GM18511 (cell line): Measurements from ENCODE around the gene APOH.
"Not testable (repeated sequence)": the region's sequence is repeated elsewhere in the genome, so short reads cannot be mapped to it uniquely, and the experiment has no call there.

Experiments used
- ATAC-seq: cut with Tn5 transposase; IDR thresholded peaks from one replicate; pipeline ENCODE4 v1.9.1; 2021; ENCODE audit warnings: mild to moderate bottlenecking, moderate library complexity; ENCODE audit not compliant: unreplicated experiment

Gene APOH, protein sequence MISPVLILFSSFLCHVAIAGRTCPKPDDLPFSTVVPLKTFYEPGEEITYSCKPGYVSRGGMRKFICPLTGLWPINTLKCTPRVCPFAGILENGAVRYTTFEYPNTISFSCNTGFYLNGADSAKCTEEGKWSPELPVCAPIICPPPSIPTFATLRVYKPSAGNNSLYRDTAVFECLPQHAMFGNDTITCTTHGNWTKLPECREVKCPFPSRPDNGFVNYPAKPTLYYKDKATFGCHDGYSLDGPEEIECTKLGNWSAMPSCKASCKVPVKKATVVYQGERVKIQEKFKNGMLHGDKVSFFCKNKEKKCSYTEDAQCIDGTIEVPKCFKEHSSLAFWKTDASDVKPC

DNA sequence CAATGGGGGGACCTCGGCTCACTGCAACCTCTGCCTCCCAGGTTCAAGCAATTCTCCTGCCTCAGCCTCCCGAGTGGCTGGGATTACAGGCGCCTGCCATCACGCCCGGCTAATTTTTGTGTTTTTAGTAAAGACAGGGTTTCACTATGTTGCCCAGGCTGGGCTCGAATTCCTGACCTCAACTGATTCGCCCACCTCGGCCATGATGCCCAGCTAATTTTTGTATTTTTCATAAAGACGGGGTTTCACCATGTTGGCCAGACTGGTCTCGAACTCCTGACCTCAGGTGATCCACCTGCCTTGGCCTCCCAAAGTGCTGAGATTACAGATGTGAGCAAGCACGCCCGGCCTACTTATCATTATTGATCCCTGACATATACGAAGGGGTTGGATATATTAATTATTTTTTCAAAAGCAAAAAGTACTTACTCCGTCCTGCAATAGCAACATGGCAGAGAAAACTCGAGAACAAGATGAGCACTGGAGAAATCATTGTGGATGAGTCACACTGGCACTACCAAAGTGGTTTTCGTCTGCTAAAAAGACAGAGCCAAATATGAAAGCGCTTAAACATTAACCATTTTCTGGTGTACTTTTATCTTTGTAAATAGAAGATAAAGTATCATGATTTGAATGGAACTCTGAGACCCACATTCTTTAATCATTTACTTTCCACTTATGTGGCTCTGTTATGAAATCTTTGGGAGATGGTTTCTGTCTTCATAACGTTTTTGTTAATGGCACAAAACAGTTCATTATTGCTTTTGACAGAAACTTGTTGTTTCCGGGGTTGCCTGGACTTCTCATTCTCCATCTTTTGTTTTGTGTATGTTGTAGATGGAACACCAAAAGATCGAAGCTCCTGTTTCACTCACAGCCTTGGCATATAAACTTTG, at the start of gene APOH:
APOH (minus strand) TSS at position 529 of the 896 bp plus-strand sequence; CDS start at position 493, 36 bp downstream.
- ATAC-seq: no peak

DNA sequence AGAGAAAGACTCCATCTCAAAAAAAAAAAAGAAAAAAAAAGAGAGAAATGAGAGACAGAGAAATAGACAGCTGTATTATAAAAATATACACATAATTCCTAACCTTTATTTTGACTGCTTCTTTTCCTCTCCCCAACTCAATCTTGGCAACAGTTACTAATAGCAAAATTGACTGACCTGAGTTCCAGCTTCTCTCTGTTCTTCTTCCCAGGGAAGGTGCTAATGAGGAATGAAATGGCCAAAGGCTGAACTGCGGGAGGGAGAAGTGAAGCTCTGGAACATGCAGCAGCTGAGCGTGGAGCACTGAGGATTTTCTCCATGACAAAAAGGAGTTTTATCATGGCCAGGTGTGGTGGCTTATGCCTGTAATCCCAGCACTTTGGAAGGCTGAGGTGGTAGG, 48.0 kb upstream of the APOH start:
- ATAC-seq: no peak

DNA sequence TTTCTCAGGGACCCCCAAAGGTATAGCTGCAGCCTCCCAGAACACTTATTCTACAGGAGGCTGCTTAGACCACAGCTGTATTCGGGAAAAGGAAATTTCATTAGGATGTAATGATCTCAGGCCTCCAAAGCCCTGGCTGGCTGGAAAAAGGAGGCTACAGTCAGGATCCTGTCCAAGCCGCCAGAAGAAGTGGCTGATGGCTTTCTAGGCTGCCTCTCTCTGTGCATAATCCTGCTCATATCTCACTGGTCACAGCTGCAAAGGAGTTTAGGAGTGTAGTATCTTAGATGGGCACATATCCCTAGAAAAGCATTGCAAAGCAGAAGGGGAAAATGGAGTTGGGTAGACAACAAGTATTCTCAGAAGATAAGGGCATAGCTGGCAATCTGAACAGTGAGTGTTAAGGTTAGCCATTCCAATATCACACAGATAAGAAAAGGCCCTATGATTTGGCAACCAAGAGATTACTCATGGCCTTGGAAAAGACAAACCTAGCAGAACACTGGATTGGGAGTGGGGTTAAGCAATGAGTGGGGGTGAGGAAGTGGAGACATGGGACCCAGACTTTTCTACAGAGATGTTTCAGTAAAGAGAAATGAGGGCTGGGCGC, 47.2 kb upstream of the APOH start:
- ATAC-seq: no peak

DNA sequence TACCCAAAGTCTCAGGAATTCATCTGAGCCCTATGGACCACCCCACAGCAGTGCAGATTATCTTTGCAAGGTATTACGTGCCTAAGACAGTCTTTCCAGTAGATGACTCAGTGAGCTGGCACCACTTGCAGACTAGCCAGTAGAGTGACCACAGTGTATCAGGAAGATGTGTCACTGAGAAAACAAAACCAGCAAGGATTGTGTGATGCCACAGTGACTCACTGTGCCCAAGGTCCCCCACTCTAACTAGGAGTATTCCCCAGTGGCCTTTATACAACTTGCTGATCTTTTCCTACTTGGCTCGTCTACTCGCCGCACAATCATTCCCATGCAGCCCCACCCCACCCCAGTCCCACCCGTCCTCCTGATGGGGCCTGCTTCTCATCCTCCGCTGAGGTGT, 46.4 kb upstream of the APOH start:
- ATAC-seq: no peak

DNA sequence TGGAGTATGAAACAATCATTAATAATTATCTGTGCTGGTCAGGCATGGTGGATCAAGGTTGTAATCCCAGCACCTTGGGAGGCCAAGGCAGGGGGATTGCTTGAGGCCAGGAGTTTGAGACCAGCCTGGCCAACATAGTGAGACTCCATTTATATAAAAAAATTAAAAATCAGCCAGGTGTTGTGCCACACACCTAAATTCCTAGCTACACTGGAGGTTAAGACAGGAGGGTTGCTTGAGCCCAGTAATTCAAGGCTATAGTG, 44.3 kb upstream of the APOH start:
- ATAC-seq: no peak

DNA sequence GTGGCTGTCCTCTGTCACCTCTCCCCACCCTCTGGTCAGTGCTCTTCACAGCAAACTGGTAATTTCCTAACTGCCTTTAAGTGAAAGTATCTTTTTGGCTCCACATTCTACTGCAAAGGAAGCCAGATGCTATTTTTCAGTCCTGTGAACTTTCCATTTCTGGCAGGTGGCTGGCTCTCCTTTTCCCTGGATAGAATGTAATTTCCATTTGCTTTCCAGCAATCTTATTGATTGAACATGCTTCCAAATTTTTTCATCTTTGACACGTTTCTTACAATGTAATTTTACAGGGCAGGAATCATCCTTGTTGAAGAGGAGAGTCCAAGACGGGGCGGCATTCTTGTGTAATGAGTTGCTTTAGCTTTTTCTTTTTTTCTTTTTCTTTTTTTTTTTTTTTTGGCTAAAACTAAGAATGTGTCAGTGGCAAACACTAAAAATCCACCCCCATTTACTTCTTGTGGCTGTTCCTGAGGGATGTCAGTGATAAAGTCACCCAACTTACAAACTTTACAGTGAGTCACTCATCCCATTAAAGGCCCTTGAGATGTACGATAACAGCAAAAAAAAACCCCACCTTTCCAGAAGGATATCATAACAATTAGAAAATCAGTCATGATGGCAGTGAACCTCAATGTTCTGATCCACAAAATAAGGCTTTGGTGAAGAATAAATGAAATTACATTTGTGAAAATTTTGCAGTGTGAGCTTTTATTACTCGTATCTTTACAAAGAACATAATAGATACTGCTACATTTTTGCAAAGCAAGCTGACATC, 43.8 kb upstream of the APOH start:
- ATAC-seq: no peak

DNA sequence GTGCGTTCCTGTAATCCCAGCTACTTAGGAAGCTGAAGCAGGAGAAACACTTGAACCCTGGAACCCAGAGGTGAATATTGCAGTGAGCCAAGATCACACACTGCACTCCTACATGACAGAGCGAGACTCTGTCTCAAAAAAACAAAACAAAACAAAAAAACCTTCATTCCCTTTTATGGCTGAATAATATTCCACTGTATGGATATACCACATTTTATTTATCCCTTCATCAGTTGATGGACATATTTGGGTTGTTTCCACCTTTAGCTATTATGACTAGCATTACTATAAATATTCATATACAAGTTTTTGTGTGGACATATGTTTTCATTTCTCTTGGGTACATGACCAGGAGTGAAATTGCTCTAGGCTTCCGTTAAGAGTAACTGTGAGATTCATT, 42.3 kb upstream of the APOH start:
- no peak for ATAC-seq

DNA sequence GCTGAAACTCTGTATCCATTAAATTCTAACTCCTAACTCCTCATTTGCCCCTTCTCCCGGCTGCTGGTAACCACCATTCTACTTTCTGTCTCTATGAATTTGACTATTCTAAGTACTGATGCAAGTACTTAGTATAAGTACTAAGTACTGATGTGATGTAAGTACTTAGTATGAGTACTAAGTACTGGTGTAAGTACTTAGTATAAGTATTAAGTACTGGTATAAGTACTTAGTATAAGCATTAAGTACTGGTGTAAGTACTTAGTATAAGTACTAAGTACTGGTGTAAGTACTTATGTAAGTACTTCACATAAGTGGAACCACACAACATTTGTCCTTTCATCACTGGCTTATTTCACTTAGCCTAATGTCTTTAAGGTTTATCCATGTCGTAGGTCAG, 40.9 kb upstream of the APOH start:
- no peak for ATAC-seq

DNA sequence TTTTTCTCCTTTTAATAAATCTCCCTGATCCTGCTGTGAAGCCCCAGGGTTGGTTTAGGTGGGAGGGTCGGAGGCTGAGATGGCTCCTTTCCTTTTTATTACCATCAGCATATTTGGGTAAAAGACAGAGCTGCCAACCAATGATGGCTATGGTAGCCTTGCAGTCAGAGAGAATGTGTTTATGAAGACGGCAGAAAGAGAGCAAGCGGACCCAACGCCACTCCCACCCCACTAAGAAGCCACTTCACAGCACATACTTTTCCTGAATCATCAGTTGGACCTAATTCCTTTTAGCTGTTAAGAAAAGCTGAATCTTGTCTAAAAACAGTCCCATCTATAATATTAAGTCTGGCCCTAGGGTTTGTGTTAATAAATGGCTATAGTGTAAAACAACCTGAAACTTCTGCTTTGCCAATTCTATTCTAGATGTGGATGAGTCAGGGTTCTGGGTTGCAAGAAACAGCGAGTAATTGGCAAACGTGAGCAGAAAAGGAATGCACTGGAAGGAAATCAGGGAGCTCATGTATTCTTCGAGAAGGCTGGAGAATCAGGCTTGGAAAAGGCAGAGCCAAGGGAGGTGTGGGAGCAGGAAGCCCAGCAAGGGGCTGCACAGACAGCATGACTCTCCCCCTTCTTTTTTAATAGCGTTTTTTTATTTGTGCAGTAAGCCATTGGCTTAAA, 39.2 kb upstream of the APOH start:
- no peak for ATAC-seq

DNA sequence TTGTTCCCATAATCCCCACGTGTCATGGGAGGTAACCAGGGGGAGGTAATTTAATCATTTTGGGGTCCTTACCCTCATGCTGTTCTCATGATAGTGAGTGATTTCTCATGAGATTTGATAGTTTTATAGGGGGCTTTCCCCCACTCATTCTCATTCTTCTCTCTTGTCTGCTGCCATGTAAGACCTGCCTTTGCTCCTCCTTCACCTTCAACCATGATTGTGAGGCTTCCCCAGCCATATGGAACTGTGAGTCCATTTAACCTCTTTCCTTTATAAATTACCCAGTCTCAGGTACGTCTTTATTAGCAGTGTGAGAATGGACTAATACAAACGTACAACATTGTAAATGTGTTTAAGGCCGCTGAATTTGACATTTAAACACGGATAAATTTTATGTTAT, 35.5 kb upstream of the APOH start:
- ATAC-seq: no peak

DNA sequence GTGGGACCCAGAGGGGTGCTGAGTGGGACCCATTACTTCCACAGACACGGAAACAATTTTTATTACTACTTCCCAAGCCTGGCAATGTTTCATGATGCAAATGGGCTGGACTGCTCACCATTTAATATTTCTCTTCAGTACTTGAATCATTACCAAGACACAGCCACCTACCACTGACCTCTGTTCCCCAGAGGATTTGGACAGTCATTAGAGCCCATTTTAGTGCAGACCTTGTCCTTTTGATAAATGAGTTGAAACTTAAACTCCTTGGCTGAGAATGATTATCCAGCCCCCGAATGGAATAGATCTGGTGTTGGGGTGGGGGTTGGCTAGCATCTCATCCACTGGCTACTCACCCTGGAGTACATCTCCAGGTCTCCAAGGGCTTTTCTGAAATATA, 33.6 kb upstream of the APOH start:
- no peak for ATAC-seq

DNA sequence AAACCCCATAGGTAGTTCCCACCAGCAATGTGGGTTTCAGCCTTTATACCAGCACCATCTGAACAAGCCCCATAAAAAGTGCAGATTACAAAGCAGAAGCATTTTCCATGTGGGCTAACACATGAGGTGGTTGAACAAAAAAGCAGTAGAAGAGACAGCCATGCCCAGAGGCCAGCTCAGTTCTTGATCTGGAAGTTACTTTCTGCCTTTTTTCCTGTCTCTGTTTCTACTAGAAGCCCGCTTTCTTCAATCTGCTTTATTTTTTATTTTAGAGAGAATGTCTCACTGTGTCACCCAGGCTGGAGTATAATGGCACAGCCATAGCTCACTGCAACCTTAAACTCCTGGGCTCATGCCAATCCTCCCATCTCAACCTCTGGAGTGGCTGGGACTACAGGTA, 31.5 kb upstream of the APOH start:
- no peak for ATAC-seq

DNA sequence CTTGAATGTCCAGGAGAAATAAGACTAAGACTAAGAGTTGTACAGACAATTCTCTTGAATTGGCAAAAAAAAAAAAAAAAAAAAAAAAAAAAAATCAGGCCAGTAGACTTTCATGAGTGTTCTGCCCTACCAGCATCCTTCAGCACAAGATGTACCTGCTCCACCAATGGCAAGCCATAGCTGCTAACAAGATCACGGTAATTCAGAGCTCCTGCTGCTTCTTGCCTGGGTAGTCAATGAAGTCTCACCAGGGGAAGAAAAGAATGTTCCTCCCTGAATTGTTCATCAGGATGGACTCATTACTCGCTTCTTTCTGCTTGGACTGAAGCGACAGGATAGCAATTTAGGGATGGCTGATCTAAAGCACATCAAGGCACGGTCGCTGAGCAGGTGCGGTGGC, 31.1 kb upstream of the APOH start:
- ATAC-seq: no peak

DNA sequence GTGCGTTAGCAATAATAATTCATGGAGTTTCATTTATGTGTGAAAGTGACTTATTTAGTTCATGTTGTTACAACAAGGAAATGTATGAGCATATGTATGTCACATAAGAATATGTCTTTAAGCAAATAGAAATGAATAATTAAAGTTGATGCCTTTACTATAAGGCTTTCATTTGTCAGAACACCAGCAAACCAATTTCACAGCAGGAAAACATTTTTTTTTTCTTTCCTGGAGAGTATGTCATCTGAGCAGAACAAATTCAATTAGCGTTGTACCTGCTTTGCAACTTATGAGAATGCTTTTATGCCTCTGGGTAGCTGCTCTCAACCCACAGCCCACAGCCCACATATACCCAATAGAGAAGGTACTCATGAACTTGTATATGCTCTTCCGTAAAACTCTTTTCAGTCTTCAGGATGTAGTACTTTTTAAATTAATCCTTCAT, 26.3 kb upstream of the APOH start:
- ATAC-seq: no peak

DNA sequence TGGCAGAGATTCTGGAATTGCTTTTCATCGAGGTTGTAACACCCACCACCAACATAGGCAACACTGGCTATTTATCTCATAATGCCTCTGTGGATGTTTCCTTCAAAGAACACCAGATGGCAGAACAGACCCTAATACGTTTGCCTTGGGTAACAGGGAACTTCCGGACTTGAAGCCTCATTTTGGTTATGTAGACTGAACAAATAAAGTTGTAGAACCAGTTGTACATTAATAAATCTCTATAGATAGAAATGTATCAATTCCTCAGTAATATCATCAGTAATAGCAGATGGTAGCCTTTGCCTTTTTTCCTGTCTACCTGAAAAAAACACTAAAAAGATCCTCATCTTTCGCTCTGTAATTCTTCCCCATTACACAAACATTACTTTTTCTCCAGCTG, 25.9 kb upstream of the APOH start:
- no peak for ATAC-seq

DNA sequence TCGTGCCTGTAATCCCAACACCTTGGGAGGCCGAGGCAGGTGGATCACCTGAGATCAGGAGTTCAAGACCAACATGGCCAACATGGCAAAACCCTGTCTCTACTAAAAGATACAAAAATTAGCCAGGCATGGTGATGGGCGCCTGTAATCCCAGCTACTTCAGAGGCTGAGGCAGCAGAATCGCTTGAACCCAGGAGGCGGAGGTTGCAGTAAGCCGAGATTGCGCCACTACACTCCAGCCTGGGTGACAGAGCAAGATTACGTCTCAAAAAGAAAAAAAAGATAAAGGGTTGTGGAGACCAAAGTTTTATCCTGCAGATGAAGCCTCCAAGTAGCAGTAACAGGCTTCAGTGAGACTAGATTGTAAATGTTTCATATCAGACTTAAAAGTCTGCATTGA, 24.2 kb upstream of the APOH start:
- not testable (repeated sequence) for ATAC-seq

DNA sequence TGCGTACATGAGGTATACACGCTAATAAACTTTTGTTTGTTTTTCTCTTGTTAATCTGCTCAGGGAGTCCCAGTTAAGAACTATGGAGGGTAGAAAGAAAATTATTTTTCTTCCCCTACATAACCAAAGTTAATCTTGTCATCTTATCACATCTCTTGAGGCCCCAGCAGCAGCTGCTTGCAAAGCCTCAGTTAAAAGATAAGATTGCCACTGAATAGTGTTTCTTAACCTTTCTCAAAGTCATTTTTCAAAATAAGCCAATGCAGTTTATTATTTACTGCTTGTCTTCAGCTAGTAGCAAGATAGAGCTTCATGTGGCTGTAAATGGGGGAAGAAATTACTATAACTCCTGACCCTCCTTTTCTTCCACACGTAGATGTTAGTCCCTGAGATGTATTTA, 21.5 kb upstream of the APOH start:
- no peak for ATAC-seq

DNA sequence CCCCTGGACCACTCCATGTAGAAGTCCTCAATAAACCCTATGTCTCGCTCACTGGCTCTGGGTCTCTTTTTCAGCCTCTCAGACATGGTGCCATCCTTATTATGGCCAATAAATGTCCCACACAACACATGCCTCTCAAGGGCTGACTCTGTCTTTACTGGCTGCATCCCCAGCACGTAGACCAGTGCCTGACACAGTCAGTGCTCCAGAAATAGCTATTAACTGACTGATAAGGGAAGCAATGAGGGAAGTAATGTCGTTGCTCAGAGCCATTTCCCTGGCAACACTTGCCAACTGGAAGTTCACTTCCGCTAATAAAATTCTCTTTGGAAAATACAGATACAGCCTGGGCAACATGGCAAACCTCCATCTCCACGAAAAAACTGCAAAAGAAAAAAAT, 19.1 kb upstream of the APOH start:
- ATAC-seq: no peak

DNA sequence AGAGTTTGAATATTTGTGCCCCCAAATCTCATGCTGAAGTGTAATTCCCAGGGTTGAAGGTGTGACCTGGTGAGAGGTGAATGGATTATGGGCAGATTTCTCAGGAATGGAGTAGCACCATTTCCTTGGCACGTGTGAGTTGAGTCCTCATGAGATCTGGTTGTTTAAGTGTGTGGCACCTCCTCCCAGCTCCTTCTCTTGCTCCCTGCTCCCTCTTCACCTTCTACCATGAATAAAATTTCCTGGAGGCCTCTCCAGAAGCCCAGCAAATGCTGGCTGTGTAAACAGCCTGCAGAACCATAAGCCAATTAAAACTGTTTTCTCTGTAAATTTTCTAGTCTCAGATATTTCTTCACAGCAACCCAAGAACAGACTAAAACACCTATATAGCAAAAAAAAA, 12.6 kb upstream of the APOH start:
- no peak for ATAC-seq

DNA sequence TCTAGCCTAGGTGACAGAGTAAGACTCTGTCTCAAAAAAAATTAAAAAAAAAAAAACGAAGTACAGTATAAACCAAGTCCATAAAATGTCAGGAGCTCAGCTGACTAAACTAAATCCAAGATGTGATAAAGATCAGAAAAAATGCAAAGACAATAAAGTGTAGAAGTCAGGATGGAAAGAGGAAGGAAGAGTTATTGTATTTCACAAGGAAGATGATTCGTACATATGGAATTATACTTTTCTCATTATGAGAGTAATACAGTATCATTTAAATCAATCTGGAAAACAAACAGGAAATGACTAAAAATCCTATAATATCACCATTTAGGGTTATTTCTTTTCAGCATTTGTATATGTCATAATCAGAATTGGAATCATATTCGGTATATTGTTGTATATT, 11.4 kb upstream of the APOH start:
- ATAC-seq: no peak

DNA sequence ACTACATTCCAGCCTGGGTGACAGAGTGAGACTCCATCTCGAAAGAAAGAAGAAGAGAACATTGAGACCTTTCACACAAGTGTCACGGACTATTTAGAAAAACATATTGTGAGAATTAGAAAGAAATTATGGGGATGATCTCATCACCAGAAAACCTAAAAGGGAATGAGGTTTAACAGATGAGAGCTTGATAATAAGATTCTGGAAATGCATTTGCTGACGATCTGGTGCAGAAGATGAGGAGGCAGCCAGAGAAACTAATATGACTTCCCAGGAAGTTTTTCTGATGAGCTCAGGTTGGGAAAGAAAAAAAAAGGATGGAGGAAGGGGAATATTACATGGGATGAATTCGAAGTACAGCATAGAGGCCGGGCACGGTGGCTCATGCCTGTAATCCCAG, 10.8 kb upstream of the APOH start:
- no peak for ATAC-seq
